Fibroblast of lung (primary cell): ENCODE data around the gene AKAP6. TPM values are rescaled to one million over a fixed set of nuclear protein-coding genes. Genes with fewer than 3 reads are reported as not detected.

Experiments
- DNase-seq, 2 donors: peaks; one replicate each; pipeline versions ENCODE4 v3.0.0 to v3.0.0-alpha.2; 2010; ENCODE audit warnings: low read depth in 2 of 2
- H2AFZ ChIP-seq: 2 replicates; pipeline ENCODE4 v1.5.1; 2012; ENCODE audit warnings: low read length, control low read depth, inconsistent platforms
- H3K27ac ChIP-seq: 2 replicates; pipeline ENCODE4 v1.5.1; 2011; ENCODE audit warnings: low read length, control low read depth; ENCODE audit not compliant: insufficient read depth
- H3K27me3 ChIP-seq: 2 replicates; pipeline ENCODE4 v1.5.1; 2011; ENCODE audit warnings: mild to moderate bottlenecking, low read length; ENCODE audit not compliant: control insufficient read depth, insufficient read depth
- H3K36me3 ChIP-seq: 2 replicates; pipeline ENCODE4 v1.5.1; 2011; ENCODE audit warnings: low read length; ENCODE audit not compliant: control insufficient read depth, insufficient read depth
- H3K4me1 ChIP-seq: 2 replicates; pipeline ENCODE4 v1.5.1; 2011; ENCODE audit warnings: low read length; ENCODE audit not compliant: control insufficient read depth, insufficient read depth; ENCODE audit errors: extremely low read depth
- H3K4me2 ChIP-seq: 2 replicates; pipeline ENCODE4 v1.5.1; 2011; ENCODE audit warnings: low read length, control low read depth; ENCODE audit not compliant: insufficient read depth; ENCODE audit errors: extremely low read depth
- H3K4me3 ChIP-seq, 4 experiments: fragments of 200-600 bp in 1 of 4; sonication (generic) in 1 of 4; replicated peaks in 1 of 4; 2 replicates each; pipeline ENCODE4 v1.5.1; 2011 to 2016; ENCODE audit warnings: low read length in 4 of 4, low read depth in 3 of 4, mild to moderate bottlenecking in 3 of 4, control low read depth in 2 of 4, inconsistent platforms in 1 of 4, mixed read lengths in 1 of 4; ENCODE audit not compliant: insufficient read depth in 1 of 4; ENCODE audit errors: control extremely low read depth in 1 of 4
- H3K79me2 ChIP-seq: 2 replicates; pipeline ENCODE4 v1.5.1; 2012; ENCODE audit warnings: mild to moderate bottlenecking, low read length, inconsistent platforms; ENCODE audit not compliant: control insufficient read depth, insufficient read depth
- H3K9ac ChIP-seq: 2 replicates; pipeline ENCODE4 v1.5.1; 2011; ENCODE audit warnings: mild to moderate bottlenecking, low read length, control low read depth; ENCODE audit not compliant: insufficient read depth
- H3K9me3 ChIP-seq: 2 replicates; pipeline ENCODE4 v1.5.1; 2012; ENCODE audit warnings: low read depth, low read length; ENCODE audit not compliant: control insufficient read depth, insufficient read depth
- H4K20me1 ChIP-seq: 2 replicates; pipeline ENCODE4 v1.5.1; 2011; ENCODE audit warnings: low read length; ENCODE audit not compliant: control insufficient read depth, insufficient read depth; ENCODE audit errors: extremely low read depth
- EZH2 ChIP-seq: IDR thresholded peaks from 2 replicates; pipeline ENCODE4 v1.5.1; 2012; ENCODE audit warnings: low read length, control low read depth, mild to moderate bottlenecking; ENCODE audit errors: missing control alignments
- polyA plus RNA-seq, 2 donors: library from polyadenylated mRNA; depleted of rRNA in 1 of 2; stranded (reverse) in 1 of 2; unstranded in 1 of 2; fragments of >200 nt; gene quantifications; 2 replicates each; pipeline ENCODE4 v1.2.1, GENCODE V29; 2011 to 2012; ENCODE audit warnings: missing spikeins in 1 of 2
- total RNA-seq: library from RNA; depleted of rRNA; stranded (reverse); fragments of >200 nt; gene quantifications from 2 replicates; pipeline ENCODE4 v1.2.1, GENCODE V29; 2014
- TF ChIP-seq, protein P1 (sequence below), 2 donors: IDR thresholded peaks in 1 of 2; conservative IDR thresholded peaks in 1 of 2; 1 replicate in 1 of 2; 2 replicates in 1 of 2; pipeline ENCODE4 v1.5.1; 2011 to 2012; ENCODE audit warnings: low read length in 2 of 2, control low read depth in 1 of 2, inconsistent platforms in 1 of 2, low read depth in 1 of 2, mild to moderate bottlenecking in 1 of 2

The AKAP6 gene
- total and polyA plus RNA-seq, 2 donors (not counting 1 experiment from before 2014, with no cell fraction given): 3.3 to 10.9 TPM

DNA sequence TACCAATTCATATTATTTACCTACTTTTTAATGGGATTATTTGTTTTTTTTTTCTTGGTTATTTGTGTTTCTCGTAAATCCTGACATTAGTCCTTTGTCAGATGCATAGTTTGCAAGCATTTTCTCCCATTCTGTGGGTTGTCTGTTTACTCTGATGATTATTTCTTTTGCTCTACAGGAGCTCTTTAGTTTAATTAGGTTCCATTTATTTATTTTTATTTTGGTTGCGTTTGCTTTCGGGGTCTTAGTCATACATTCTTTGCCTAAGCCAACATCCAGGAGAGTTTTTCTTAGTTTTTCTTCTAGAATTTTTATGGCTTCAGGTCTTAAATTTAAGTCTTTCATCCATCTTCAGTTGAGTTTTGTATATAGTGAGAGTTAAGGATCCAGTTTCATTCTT is 289.9 kb downstream of the AKAP6 start:
- H3K27ac ChIP-seq: no peak overlapping the region
- peaks cover 2% of the 10 kb centered on the region for H3K4me1 ChIP-seq
- no peak overlapping the region for H2AFZ ChIP-seq
- no peak for TF ChIP-seq EZH2
- TF ChIP-seq, protein P1, sequence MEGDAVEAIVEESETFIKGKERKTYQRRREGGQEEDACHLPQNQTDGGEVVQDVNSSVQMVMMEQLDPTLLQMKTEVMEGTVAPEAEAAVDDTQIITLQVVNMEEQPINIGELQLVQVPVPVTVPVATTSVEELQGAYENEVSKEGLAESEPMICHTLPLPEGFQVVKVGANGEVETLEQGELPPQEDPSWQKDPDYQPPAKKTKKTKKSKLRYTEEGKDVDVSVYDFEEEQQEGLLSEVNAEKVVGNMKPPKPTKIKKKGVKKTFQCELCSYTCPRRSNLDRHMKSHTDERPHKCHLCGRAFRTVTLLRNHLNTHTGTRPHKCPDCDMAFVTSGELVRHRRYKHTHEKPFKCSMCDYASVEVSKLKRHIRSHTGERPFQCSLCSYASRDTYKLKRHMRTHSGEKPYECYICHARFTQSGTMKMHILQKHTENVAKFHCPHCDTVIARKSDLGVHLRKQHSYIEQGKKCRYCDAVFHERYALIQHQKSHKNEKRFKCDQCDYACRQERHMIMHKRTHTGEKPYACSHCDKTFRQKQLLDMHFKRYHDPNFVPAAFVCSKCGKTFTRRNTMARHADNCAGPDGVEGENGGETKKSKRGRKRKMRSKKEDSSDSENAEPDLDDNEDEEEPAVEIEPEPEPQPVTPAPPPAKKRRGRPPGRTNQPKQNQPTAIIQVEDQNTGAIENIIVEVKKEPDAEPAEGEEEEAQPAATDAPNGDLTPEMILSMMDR (conservative IDR thresholded peaks at IDR 0.05 in 1 of 2, IDR thresholded peaks at IDR 0.05 in 1 of 2; ENCODE audit: low read depth in 1 of 2, low read length in 2 of 2): no peak
- no peak overlapping the region for H3K4me3 ChIP-seq
- H3K36me3 ChIP-seq: no peaks in the 10 kb centered on the region
- no peaks in the 10 kb centered on the region for H3K79me2 ChIP-seq
- no peaks in the 10 kb centered on the region for H3K9me3 ChIP-seq
- no peak for DNase-seq
- H3K27me3 ChIP-seq: no peaks in the 10 kb centered on the region
- H3K9ac ChIP-seq: no peak overlapping the region
- H3K4me2 ChIP-seq: no peak overlapping the region
- no peaks in the 10 kb centered on the region for H4K20me1 ChIP-seq

DNA sequence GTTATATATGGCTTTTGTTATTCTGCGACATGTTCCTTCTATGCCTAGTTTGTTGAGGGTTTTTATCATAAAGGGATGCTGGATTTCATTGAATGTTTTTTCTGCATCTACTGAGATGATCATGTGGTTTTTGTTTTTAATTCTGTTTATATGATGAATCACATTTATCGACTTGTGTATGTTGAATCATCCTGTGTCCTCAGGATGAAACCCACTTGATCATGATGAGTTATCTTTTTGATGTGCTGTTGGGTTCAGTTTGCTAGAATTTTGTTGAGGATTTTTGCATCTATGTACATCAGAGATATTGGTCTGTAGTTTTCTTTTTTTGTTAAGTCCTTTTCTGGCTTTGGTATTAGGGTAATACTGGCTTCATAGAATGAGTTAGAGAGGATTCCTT is 291.2 kb downstream of the AKAP6 start:
- H3K79me2 ChIP-seq: no peaks in the 10 kb centered on the region
- H3K9me3 ChIP-seq: no peaks in the 10 kb centered on the region
- peaks cover 2% of the 10 kb centered on the region for H3K4me1 ChIP-seq
- no peaks in the 10 kb centered on the region for H3K36me3 ChIP-seq
- H4K20me1 ChIP-seq: no peaks in the 10 kb centered on the region
- DNase-seq: peak in 1 of 2 donors; percentile 57
- no peaks in the 10 kb centered on the region for H3K27me3 ChIP-seq
- TF ChIP-seq EZH2: no peak
- TF ChIP-seq, protein P1 (conservative IDR thresholded peaks at IDR 0.05 in 1 of 2, IDR thresholded peaks at IDR 0.05 in 1 of 2; ENCODE audit: low read depth in 1 of 2, low read length in 2 of 2): no peak
- no peak overlapping the region for H2AFZ ChIP-seq
- no peak overlapping the region for H3K9ac ChIP-seq
- no peak overlapping the region for H3K27ac ChIP-seq
- no peak overlapping the region for H3K4me3 ChIP-seq
- H3K4me2 ChIP-seq: peak overlapping the region; percentile 44

DNA sequence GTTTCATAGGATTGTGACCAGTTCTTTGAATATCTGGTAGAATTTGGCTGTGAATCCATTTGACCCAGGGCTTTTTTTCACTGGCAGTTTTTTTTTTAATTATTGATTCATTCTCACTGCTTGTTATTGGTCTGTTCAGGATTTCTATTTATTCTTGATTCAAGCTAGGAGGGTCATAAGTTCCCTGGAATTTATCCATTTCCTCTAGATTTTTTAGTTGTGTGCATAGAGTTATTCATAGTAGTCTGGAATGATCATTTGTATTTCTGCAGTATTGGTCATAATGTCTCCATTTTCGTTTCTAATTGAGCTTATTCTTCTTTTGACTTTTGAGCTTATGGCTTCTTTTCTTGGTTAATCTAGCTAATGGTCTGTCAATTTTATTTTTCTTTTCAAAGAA is 291.6 kb downstream of the AKAP6 start:
- peak overlapping the region; percentile 44 for H3K4me2 ChIP-seq
- TF ChIP-seq EZH2: no peak
- TF ChIP-seq, protein P1 (conservative IDR thresholded peaks at IDR 0.05 in 1 of 2, IDR thresholded peaks at IDR 0.05 in 1 of 2; ENCODE audit: low read depth in 1 of 2, low read length in 2 of 2): no peak
- no peaks in the 10 kb centered on the region for H3K27me3 ChIP-seq
- H3K4me3 ChIP-seq: no peak overlapping the region
- no peak overlapping the region for H2AFZ ChIP-seq
- no peaks in the 10 kb centered on the region for H3K36me3 ChIP-seq
- no peaks in the 10 kb centered on the region for H4K20me1 ChIP-seq
- no peak overlapping the region for H3K27ac ChIP-seq
- H3K79me2 ChIP-seq: no peaks in the 10 kb centered on the region
- H3K9ac ChIP-seq: no peak overlapping the region
- DNase-seq: peak in 1 of 2 donors; percentile 56
- peaks cover 2% of the 10 kb centered on the region for H3K4me1 ChIP-seq
- H3K9me3 ChIP-seq: no peaks in the 10 kb centered on the region
